Measurements from ENCODE around the gene GRXCR1.

GRXCR1 gene

GRCh38 chr4:42927946-42928345 lies 35.4 kb downstream of the GRXCR1 start:
- no peak for DNase-seq (ENCODE audit: low read depth in 2 of 2)

- no peak for DNase-seq (ENCODE audit: low read depth in 2 of 2)
These were observed 36.1 kb downstream of the GRXCR1 start for GRCh38 chr4:42928582-42928981.

- DNase-seq (ENCODE audit: low read depth in 2 of 2): no peak
These were observed 49.7 kb downstream of the GRXCR1 start for GRCh38 chr4:42942216-42942615.

GRCh38 chr4:42945874-42946273 lies 53.4 kb downstream of the GRXCR1 start:
- no peak for DNase-seq (ENCODE audit: low read depth in 2 of 2)

GRCh38 chr4:42953321-42953720 lies 60.8 kb downstream of the GRXCR1 start:
- no peak for DNase-seq (ENCODE audit: low read depth in 2 of 2)

- no peak for DNase-seq (ENCODE audit: low read depth in 2 of 2)
These were observed 62.6 kb downstream of the GRXCR1 start for GRCh38 chr4:42954963-42955669.

GRCh38 chr4:42955746-42956505 lies 63.4 kb downstream of the GRXCR1 start:
- DNase-seq (ENCODE audit: low read depth in 2 of 2): no peak

GRCh38 chr4:42965326-42965725 lies 72.8 kb downstream of the GRXCR1 start:
- no peak for DNase-seq (ENCODE audit: low read depth in 2 of 2)

GRCh38 chr4:42985976-42986375 lies 93.5 kb downstream of the GRXCR1 start:
- DNase-seq (ENCODE audit: low read depth in 2 of 2): no peak

GRCh38 chr4:42995343-42995944 lies 102.9 kb downstream of the GRXCR1 start:
- no peak for DNase-seq (ENCODE audit: low read depth in 2 of 2)

- no peak for DNase-seq (ENCODE audit: low read depth in 2 of 2)
These were observed 116.3 kb downstream of the GRXCR1 start for GRCh38 chr4:43008793-43009192.

- no peak for DNase-seq (ENCODE audit: low read depth in 2 of 2)
These were observed 121.7 kb downstream of the GRXCR1 start for GRCh38 chr4:43014256-43014655.

GRCh38 chr4:43041632-43042031 lies 149.1 kb downstream of the GRXCR1 start:
- no peak for DNase-seq (ENCODE audit: low read depth in 2 of 2)

- DNase-seq (ENCODE audit: low read depth in 2 of 2): no peak
These were observed 154.5 kb downstream of the GRXCR1 start for GRCh38 chr4:43047058-43047457.

GRCh38 chr4:43048570-43048969 lies 156.1 kb downstream of the GRXCR1 start:
- no peak for DNase-seq (ENCODE audit: low read depth in 2 of 2)

- DNase-seq (ENCODE audit: low read depth in 2 of 2): no peak
These were observed 156.8 kb downstream of the GRXCR1 start for GRCh38 chr4:43049326-43049725.

- DNase-seq (ENCODE audit: low read depth in 2 of 2): no peak
These were observed 173.9 kb downstream of the GRXCR1 start for GRCh38 chr4:43066415-43066814.

GRCh38 chr4:43071069-43071468 lies 178.6 kb downstream of the GRXCR1 start:
- no peak for DNase-seq (ENCODE audit: low read depth in 2 of 2)
